Measurements from ENCODE around the gene NAT9. TPM values are rescaled to one million over a fixed set of nuclear protein-coding genes. Genes with fewer than 3 reads are reported as not detected.

NAT9 gene
- total RNA-seq, 4 donors from 2014 or later = 23.1 to 85.0 (median 37.4) TPM

DNA sequence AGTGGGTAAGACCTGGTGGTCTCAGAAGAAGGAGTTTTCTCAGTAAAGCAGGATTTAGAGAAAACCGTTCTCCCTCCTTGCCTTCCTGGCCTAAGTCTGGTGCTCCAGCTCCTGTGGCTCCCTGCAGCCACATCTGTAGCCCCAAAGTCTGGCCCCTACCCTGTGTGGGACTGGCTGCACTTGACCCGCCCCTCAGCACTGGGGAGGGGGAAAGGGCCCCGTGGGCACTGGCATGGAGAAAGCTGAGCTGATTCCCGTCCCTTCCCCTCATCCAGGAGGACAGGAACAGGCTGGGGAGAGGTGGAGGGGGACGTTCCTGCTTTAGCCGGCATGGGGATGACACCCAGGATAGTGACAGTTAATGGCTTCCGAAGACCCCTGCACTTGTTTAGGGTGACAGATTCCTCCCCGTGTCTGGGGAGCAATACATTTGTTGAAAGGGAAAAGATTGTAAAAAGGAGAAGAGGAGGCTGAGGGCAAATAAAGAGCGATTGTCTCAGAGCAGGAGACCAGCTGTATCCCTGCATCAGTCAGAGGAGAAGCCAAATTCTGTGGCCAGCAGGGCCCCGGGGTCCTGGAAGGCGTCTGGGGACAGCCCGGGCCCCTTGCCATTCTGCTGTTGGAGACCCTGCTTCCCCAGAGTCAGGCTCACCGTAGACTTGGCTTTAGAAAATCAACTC, 45.6 kb upstream of the NAT9 start:
- no peaks in the 10 kb centered on the region for H3K27me3 ChIP-seq

DNA sequence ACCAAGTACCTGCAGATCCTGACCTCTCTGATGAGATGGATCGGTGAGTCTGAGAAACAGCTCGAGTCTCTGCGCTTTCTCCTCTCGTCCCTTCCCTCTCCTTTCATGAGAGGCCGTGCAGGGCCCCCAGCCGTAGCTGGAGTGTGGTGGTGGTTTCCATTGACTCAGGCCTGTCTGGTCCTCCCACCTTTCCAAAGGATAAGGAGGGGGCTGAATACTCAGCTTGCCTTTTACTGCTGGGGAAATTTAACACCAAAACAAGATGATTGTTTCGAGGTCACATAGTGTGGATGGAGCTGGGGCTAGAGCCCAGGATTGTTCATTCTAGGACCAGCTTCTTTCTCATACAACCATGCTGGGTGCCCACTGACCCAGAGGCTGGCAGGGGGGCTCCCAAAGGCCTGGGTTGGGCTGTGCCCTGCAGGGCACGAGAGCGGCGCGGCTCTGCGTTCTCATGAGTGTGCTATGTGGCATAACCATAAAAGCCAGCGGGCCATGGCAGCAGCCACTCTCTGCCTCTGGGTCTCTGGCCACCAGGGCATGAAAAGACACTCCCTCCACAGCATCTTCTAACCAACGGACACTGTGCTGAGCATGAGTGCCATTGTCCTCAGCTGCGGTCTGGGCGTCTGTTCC, 43.8 kb upstream of the NAT9 start:
- DNase-seq = no peak
- TF ChIP-seq, protein P1, sequence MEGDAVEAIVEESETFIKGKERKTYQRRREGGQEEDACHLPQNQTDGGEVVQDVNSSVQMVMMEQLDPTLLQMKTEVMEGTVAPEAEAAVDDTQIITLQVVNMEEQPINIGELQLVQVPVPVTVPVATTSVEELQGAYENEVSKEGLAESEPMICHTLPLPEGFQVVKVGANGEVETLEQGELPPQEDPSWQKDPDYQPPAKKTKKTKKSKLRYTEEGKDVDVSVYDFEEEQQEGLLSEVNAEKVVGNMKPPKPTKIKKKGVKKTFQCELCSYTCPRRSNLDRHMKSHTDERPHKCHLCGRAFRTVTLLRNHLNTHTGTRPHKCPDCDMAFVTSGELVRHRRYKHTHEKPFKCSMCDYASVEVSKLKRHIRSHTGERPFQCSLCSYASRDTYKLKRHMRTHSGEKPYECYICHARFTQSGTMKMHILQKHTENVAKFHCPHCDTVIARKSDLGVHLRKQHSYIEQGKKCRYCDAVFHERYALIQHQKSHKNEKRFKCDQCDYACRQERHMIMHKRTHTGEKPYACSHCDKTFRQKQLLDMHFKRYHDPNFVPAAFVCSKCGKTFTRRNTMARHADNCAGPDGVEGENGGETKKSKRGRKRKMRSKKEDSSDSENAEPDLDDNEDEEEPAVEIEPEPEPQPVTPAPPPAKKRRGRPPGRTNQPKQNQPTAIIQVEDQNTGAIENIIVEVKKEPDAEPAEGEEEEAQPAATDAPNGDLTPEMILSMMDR (IDR thresholded peaks at IDR 0.05) = no peak
- TF ChIP-seq POLR2A (IDR thresholded peaks at IDR 0.05) = no peak
- Histone ChIP-seq H3K27ac (no peak overlapping the region), H3K4me3 (no peak overlapping the region), H3K4me1 (no peaks in the 10 kb centered on the region), H3K9me3 (no peaks in the 10 kb centered on the region), H3K36me3 (peaks cover 0 to 7% (median 0%) of the 10 kb centered on the region in 3 donors), H3K27me3 (no peaks in the 10 kb centered on the region)

More for the DNA sequence above, 45.6 kb upstream of the NAT9 start:
- DNase-seq = no peak
- H3K27ac ChIP-seq = no peak overlapping the region
- no peaks in the 10 kb centered on the region for H3K4me1 ChIP-seq
- H3K36me3 ChIP-seq = peaks cover 0 to 7% (median 0%) of the 10 kb centered on the region in 3 donors
- H3K9me3 ChIP-seq = no peaks in the 10 kb centered on the region
- H3K4me3 ChIP-seq = no peak overlapping the region
- no peak for TF ChIP-seq POLR2A (IDR thresholded peaks at IDR 0.05)
- TF ChIP-seq, protein P1 (IDR thresholded peaks at IDR 0.05) = no peak

DNA sequence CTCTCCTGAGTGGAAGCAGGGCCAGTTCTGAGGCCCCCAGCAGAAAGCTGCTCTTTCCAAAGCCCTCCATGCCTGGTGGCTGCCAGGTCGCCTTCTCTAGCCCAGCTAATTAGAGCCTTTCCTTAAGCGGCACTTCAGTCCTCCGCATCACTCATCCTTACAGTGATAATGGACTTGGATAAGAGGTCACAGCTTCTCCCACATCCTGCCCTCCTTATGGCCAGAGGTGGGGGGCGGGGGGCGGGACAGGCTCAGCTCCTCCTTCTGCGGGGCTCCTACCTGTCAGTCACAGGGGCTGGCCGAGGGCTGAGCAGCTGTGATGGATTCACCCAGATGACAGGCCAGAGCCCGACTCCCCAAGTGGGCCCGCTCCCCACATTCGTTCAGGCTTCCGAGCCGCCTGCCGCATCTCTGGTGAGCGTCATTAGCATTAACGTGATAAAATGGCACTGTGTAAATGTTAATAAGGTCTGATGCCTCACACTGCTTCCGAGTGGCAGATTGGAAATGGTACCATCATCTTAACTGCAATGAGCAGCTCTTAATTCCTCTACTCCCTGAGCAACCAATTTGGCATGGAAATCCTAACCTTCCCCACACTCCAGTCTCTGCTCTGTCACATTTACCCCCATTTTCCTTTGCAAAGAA, 42.3 kb upstream of the NAT9 start:
- no peaks in the 10 kb centered on the region for H3K9me3 ChIP-seq
- H3K36me3 ChIP-seq = peaks cover 0 to 7% (median 0%) of the 10 kb centered on the region in 3 donors
- no peak overlapping the region for H3K4me3 ChIP-seq
- no peak for DNase-seq
- TF ChIP-seq POLR2A (IDR thresholded peaks at IDR 0.05) = no peak
- TF ChIP-seq, protein P1 (IDR thresholded peaks at IDR 0.05) = no peak
- no peaks in the 10 kb centered on the region for H3K4me1 ChIP-seq
- no peak overlapping the region for H3K27ac ChIP-seq
- no peaks in the 10 kb centered on the region for H3K27me3 ChIP-seq

DNA sequence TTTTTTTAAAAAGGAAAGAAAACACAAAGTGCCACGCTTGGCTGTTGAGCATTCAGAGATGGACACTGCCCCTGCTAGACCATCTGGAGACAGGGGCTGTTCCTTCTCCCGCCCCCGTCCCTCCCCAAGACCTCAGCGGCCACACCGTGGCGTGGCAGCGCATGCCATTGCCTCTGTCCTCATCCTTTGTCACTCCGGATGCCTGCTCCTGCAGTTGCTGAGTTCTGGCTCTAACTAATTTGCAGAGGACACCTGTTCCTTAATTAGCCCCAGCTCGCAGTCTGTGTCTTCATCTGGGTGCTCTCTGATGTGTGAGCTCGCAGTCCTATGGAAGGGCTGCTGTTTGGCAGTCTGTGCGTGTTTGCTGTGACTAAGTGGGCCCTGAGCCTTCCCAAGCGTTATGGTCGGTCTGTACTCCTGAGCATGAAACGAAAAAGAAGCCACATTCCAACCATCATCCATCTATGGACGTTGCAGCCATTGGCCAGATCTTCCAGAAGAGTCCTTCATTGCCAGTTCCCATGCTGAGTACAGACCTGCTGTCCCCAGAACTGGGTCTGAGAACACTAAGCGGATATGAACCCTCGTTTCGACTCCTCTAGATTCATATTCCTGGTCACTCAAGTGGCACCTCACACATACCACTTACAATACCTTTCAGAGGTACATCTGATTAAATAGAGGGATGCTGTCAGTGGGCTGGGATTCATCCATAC, 40.9 kb upstream of the NAT9 start:
- Histone ChIP-seq H3K36me3 (peaks cover 0 to 7% (median 0%) of the 10 kb centered on the region in 3 donors), H3K4me1 (no peaks in the 10 kb centered on the region), H3K9me3 (no peaks in the 10 kb centered on the region), H3K4me3 (no peak overlapping the region), H3K27me3 (no peaks in the 10 kb centered on the region), H3K27ac (no peak overlapping the region)
- TF ChIP-seq, protein P1 (IDR thresholded peaks at IDR 0.05) = no peak
- no peak for TF ChIP-seq POLR2A (IDR thresholded peaks at IDR 0.05)
- DNase-seq = no peak

DNA sequence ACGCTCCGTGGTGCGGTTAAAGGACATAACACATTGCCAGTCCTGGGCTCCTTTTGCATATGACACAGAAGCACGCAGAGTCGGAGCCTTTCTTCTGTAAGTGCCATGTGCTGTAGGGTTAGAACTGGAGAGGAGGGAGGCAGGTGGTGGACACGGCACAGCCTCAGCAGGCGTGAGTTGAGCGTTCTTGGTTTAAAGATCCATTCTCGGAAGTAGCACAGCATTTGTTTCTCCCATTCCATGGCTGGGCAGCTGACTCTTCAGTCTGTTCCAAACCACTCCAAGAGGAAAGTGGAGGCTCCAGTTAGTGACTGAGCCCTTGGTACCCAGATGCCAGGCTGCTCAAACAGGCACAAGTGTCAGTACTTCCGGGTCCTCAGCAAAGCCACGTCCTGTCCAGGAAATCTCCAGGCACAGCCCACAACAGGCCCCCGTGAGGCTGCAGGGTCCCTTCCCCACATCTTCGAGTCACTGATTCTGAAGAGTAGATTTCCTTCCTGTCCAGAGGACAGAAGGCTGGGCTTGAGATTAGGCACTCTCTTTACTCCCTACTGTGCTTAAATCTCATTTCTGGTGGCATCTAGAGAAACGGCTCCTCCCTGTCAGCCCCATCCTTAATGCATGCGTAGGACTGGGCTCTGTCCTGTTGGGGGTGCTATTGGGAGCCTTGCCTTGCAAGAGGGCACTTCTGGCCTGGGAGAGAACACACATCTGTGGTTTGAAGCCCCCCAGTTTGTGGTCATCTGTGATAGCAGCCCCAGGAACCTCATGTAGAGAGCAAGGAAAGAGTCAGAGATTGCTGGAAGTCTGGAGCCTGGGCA, 39.6 kb upstream of the NAT9 start:
- Histone ChIP-seq H3K27ac (no peak overlapping the region), H3K4me3 (no peak overlapping the region), H3K9me3 (no peaks in the 10 kb centered on the region), H3K36me3 (peaks cover 0 to 7% (median 0%) of the 10 kb centered on the region in 3 donors), H3K4me1 (no peaks in the 10 kb centered on the region), H3K27me3 (no peaks in the 10 kb centered on the region)
- DNase-seq = no peak
- TF ChIP-seq, protein P1 (IDR thresholded peaks at IDR 0.05) = no peak
- no peak for TF ChIP-seq POLR2A (IDR thresholded peaks at IDR 0.05)
